ENCODE results near the gene EIF1B. TPM values are rescaled to one million over a fixed set of nuclear protein-coding genes. Genes with fewer than 3 reads are reported as not detected.

EIF1B gene
- total RNA-seq, 4 donors from 2014 or later: 20.9 to 46.1 (median 24.1) TPM

DNA sequence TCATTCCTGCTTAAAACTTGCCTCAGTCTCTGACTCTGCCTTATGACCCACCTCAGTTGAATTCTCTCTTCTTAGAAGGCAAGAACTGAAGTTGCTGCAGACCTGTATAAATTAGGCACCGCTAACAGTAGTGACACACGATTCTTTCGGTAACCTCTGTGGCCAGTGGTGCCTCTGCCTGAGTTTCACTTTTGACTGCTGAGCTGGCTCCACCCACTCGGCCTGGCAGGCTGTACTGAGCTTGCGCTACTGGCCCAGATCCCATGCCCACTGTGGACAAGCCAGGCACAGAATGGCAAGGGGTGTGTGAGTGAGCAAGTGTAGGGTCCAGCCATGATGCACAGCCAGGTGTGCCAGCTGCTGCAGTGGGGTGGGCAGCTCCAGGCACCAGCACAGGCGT is 19.1 kb upstream of the EIF1B start:
- 91 to 93% methylated on average over 5 of the region's 6 CpGs for WGBS, 2 donors
- no peaks in the 10 kb centered on the region for H3K4me1 ChIP-seq
- no peaks in the 10 kb centered on the region for H3K27me3 ChIP-seq
- no peak overlapping the region for H3K4me3 ChIP-seq (replicated peaks in 1 of 3)
- no peak overlapping the region for H3K27ac ChIP-seq
- no peak for DNase-seq
- no peaks in the 10 kb centered on the region for H3K36me3 ChIP-seq
- TF ChIP-seq POLR2A (IDR thresholded peaks at IDR 0.05) (no peak), CTCF (IDR thresholded peaks at IDR 0.05) (no peak)
- intact Hi-C loops (cut with DNase I): no loop called here
- no peaks in the 10 kb centered on the region for H3K9me3 ChIP-seq

DNA sequence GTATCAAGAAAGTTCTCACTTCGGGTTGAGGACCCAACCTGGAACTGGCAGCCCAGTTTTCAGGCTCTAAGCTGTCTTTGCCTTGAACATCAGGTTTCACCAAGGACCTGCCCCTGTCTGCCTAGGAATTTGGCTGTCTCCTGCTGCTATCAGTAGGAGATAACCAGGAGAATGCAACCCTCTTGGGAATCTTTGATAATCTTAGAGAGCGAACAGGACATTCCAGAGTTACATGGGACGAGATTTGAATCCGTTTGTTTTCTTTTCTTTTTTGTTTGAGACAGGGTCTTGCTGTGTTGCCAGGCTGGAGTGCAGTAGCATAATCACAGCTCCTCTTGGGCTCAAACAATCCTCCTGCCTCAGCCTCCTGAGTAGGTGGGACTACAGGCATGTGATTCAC is 18.0 kb upstream of the EIF1B start:
- DNase-seq: no peak
- TF ChIP-seq POLR2A (IDR thresholded peaks at IDR 0.05) (no peak), CTCF (IDR thresholded peaks at IDR 0.05) (no peak)
- no peaks in the 10 kb centered on the region for H3K9me3 ChIP-seq
- H3K27ac ChIP-seq: no peak overlapping the region
- H3K4me1 ChIP-seq: no peaks in the 10 kb centered on the region
- WGBS, 2 donors: 92 to 93% methylated on average over 4 of the region's 4 CpGs
- H3K27me3 ChIP-seq: no peaks in the 10 kb centered on the region
- H3K4me3 ChIP-seq (replicated peaks in 1 of 3): no peak overlapping the region
- intact Hi-C loops (cut with DNase I): no loop called here
- H3K36me3 ChIP-seq: no peaks in the 10 kb centered on the region

- H3K27ac ChIP-seq: no peak overlapping the region
- no peaks in the 10 kb centered on the region for H3K4me1 ChIP-seq
- no peaks in the 10 kb centered on the region for H3K27me3 ChIP-seq
- WGBS, 2 donors: 90 to 91% methylated on average over 4 of the region's 4 CpGs
- no peak for TF ChIP-seq CTCF (IDR thresholded peaks at IDR 0.05)
- TF ChIP-seq POLR2A (IDR thresholded peaks at IDR 0.05): no peak
- no peak overlapping the region for H3K4me3 ChIP-seq (replicated peaks in 1 of 3)
- DNase-seq: no peak
- intact Hi-C loops (cut with DNase I): no loop called here
- H3K9me3 ChIP-seq: no peaks in the 10 kb centered on the region
- no peaks in the 10 kb centered on the region for H3K36me3 ChIP-seq
Measured at GRCh38 chr3:40292637-40293349, 16.7 kb upstream of the EIF1B start.

GRCh38 chr3:40294434-40294833 is 15.1 kb upstream of the EIF1B start:
- peaks cover 0 to 3% of the 10 kb centered on the region in 2 donors for H3K4me1 ChIP-seq
- DNase-seq: no peak
- H3K9me3 ChIP-seq: no peaks in the 10 kb centered on the region
- no peak for TF ChIP-seq CTCF (IDR thresholded peaks at IDR 0.05)
- TF ChIP-seq POLR2A (IDR thresholded peaks at IDR 0.05): no peak
- H3K27me3 ChIP-seq: no peaks in the 10 kb centered on the region
- H3K4me3 ChIP-seq (replicated peaks in 1 of 3): no peak overlapping the region
- WGBS, 2 donors: 100% methylated on average over 1 of the region's 1 CpG
- intact Hi-C loops (cut with DNase I): no loop called here
- no peak overlapping the region for H3K27ac ChIP-seq
- no peaks in the 10 kb centered on the region for H3K36me3 ChIP-seq

DNA sequence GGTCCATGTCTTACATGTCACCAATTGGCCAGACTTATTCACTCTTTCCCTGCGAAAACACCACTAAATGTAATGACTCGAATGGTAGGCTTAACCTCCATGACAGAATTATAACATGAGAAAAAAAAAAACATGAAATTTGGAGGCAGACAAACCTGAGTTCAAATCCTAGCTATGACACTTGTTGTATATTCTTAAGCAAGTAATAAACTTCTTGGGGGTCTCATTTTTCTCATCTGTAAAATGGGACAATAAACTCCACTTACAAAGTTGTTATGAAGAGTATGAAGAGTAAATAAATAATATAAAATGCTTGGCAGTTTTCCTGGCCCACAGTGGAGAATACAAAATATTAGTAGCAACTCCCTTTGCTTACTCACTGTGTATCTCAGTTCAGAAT is 11.4 kb upstream of the EIF1B start:
- intact Hi-C loops (cut with DNase I): no loop called here
- H3K4me3 ChIP-seq (replicated peaks in 1 of 3): no peak overlapping the region

More for the DNA sequence above, 11.4 kb upstream of the EIF1B start:
- 94 to 98% methylated on average over 2 of the region's 2 CpGs for WGBS, 2 donors
- Histone ChIP-seq H3K27me3 (no peaks in the 10 kb centered on the region), H3K9me3 (no peaks in the 10 kb centered on the region), H3K27ac (no peak overlapping the region), H3K4me1 (peaks cover 0 to 6% of the 10 kb centered on the region in 2 donors), H3K36me3 (no peaks in the 10 kb centered on the region)
- TF ChIP-seq CTCF (IDR thresholded peaks at IDR 0.05) (no peak), POLR2A (IDR thresholded peaks at IDR 0.05) (no peak)
- no peak for DNase-seq
